Left forelimb (tissue), 1 donor: ENCODE data around the gene KLK1.
"Not testable (repeated sequence)": the region's sequence is repeated elsewhere in the genome, so short reads cannot be mapped to it uniquely, and the experiment has no call there.

Experiments
- DNase-seq: peaks from one replicate; pipeline ENCODE4 v3.0.0-alpha.2; 2018; ENCODE audit warnings: low spot score

The KLK1 gene

GRCh38 chr19:50792272-50793250, 31.0 kb downstream of the KLK1 start:
- no peak for DNase-seq

GRCh38 chr19:50791594-50792271, 31.9 kb downstream of the KLK1 start:
- no peak for DNase-seq

- DNase-seq, result no peak
Measured at GRCh38 chr19:50790922-50791467, 32.6 kb downstream of the KLK1 start.

- no peak for DNase-seq
Measured at GRCh38 chr19:50790396-50790795, 33.2 kb downstream of the KLK1 start, which contains the start of gene ACP4. TSS of gene ACP4 (plus strand) at chr19:50790415. CDS start at chr19:50790415, 0 bp downstream.

GRCh38 chr19:50785329-50785728, 38.3 kb downstream of the KLK1 start:
- DNase-seq, result no peak

GRCh38 chr19:50784710-50785109, 38.9 kb downstream of the KLK1 start:
- no peak for DNase-seq

- DNase-seq, result not testable (repeated sequence)
Measured at GRCh38 chr19:50783848-50784152, 39.8 kb downstream of the KLK1 start.

GRCh38 chr19:50780753-50781435, 42.7 kb downstream of the KLK1 start:
- no peak for DNase-seq

GRCh38 chr19:50779504-50780457, 43.8 kb downstream of the KLK1 start:
- DNase-seq, result no peak

GRCh38 chr19:50778906-50779430, 44.6 kb downstream of the KLK1 start:
- no peak for DNase-seq

- DNase-seq, result no peak
Measured at GRCh38 chr19:50777830-50778303, 45.7 kb downstream of the KLK1 start.

- no peak for DNase-seq
Measured at GRCh38 chr19:50777261-50777660, 46.3 kb downstream of the KLK1 start.

GRCh38 chr19:50776131-50776530, 47.5 kb downstream of the KLK1 start:
- DNase-seq, result no peak

- not testable (repeated sequence) for DNase-seq
Measured at GRCh38 chr19:50773454-50773853, 50.1 kb downstream of the KLK1 start.

- not testable (repeated sequence) for DNase-seq
Measured at GRCh38 chr19:50772912-50773311, 50.7 kb downstream of the KLK1 start.

- no peak for DNase-seq
Measured at GRCh38 chr19:50772476-50772875, 51.1 kb downstream of the KLK1 start.

- DNase-seq, result no peak
Measured at GRCh38 chr19:50770888-50771287, 52.7 kb downstream of the KLK1 start.

- DNase-seq, result not testable (repeated sequence)
Measured at GRCh38 chr19:50770164-50770563, 53.4 kb downstream of the KLK1 start, which contains the start of gene GPR32. TSS of gene GPR32 (plus strand) at chr19:50770464. CDS start at chr19:50770601, 137 bp downstream.
